WTC11 (cell line): ENCODE results near the gene ZSCAN10. TPM values are rescaled to one million over a fixed set of nuclear protein-coding genes. Genes with fewer than 3 reads are reported as not detected.
A peak's percentile ranks its signal among the peaks of the same experiment; 100 is the strongest.

ENCODE experiments used
- ATAC-seq: fragments of 200-7000 bp; cut with Tn5 transposase; 2 replicates; pipeline ENCODE4 v1.10.0; 2021; ENCODE audit warnings: mild to moderate bottlenecking, moderate library complexity
- Bru-seq: library from RNA; stranded (reverse); fragments of 400-500 nt; gene quantifications from one replicate; lab custom pipeline; 2021; lab: Mats Ljungman, UMichigan
- CTCF ChIA-PET: fragments of 300-600 bp; sonication (Branson Sonifier 250); formaldehyde crosslinking; loops from one replicate; lab custom pipeline; 2021; ENCODE audit warnings: antibody characterized with exemption; lab: Charles Lee
- POLR2A ChIA-PET: fragments of 350-600 bp; sonication (Branson Sonifier 250); formaldehyde crosslinking; loops from one replicate; lab custom pipeline; 2021; ENCODE audit warnings: antibody characterized with exemption; lab: Charles Lee
- DNase-seq: peaks from one replicate; pipeline ENCODE4 v3.0.0; 2021; ENCODE audit warnings: low spot score
- H3K27ac Mint-ChIP-seq: 2 replicates; pipeline ENCODE4 v1.8.0; 2021; ENCODE audit warnings: mixed read lengths
- H3K27me3 Mint-ChIP-seq: 2 replicates; pipeline ENCODE4 v1.8.0; 2021; ENCODE audit warnings: low read depth, mild to moderate bottlenecking, moderate library complexity, mixed read lengths
- H3K36me3 Mint-ChIP-seq: 2 replicates; pipeline ENCODE4 v1.8.0; 2021; ENCODE audit warnings: mixed read lengths
- H3K4me1 Mint-ChIP-seq: 2 replicates; pipeline ENCODE4 v1.8.0; 2022; ENCODE audit warnings: mixed read lengths
- H3K4me3 Mint-ChIP-seq: 2 replicates; pipeline ENCODE4 v1.8.0; 2021; ENCODE audit warnings: mild to moderate bottlenecking, moderate library complexity, mixed read lengths
- H3K9me3 Mint-ChIP-seq: 2 replicates; pipeline ENCODE4 v1.8.0; 2021; ENCODE audit warnings: mixed read lengths
- EMX1 ChIP-seq: fragments of 250-450 bp; sonication (Bioruptor Pico); IDR thresholded peaks from 2 replicates; pipeline ENCODE4 v1.8.0; 2021; ENCODE audit warnings: mild to moderate bottlenecking
- ETV6 ChIP-seq: sonication (generic); formaldehyde crosslinking; IDR thresholded peaks from 2 replicates; pipeline ENCODE4 v1.8.1; 2022; ENCODE audit warnings: mild to moderate bottlenecking, missing genetic modification reagents
- GTF2I ChIP-seq: fragments of 250-450 bp; sonication (Bioruptor Pico); conservative IDR thresholded peaks from 2 replicates; pipeline ENCODE4 v1.4.0; 2021; ENCODE audit warnings: mild to moderate bottlenecking
- JAZF1 ChIP-seq: fragments of 250-450 bp; sonication (Bioruptor Pico); IDR thresholded peaks from 2 replicates; pipeline ENCODE4 v1.9.0; 2021; ENCODE audit warnings: moderate library complexity, mild to moderate bottlenecking, inconsistent platforms
- JUN ChIP-seq: sonication (generic); formaldehyde crosslinking; IDR thresholded peaks from 2 replicates; pipeline ENCODE4 v1.8.0; 2023; ENCODE audit warnings: mild to moderate bottlenecking, missing genetic modification reagents
- KAT7 ChIP-seq: sonication (generic); formaldehyde crosslinking; IDR thresholded peaks from 2 replicates; pipeline ENCODE4 v1.8.1; 2023; ENCODE audit warnings: missing genetic modification reagents, mild to moderate bottlenecking, borderline replicate concordance
- NFATC4 ChIP-seq: fragments of 250-450 bp; sonication (Bioruptor Pico); IDR thresholded peaks from 2 replicates; pipeline ENCODE4 v1.9.0; 2021; ENCODE audit warnings: mild to moderate bottlenecking
- NFE2L1 ChIP-seq: sonication (generic); formaldehyde crosslinking; IDR thresholded peaks from 2 replicates; pipeline ENCODE4 v1.8.1; 2023; ENCODE audit warnings: missing genetic modification reagents
- NR3C1 ChIP-seq: sonication (generic); formaldehyde crosslinking; conservative IDR thresholded peaks from 2 replicates; pipeline ENCODE4 v1.8.1; 2023; ENCODE audit warnings: low read depth, mild to moderate bottlenecking, missing genetic modification reagents
- PRRX2 ChIP-seq: fragments of 250-450 bp; sonication (Bioruptor Pico); IDR thresholded peaks from 2 replicates; pipeline ENCODE4 v1.8.0; 2021; ENCODE audit warnings: mild to moderate bottlenecking
- SMAD3 ChIP-seq: sonication (generic); formaldehyde crosslinking; IDR thresholded peaks from 2 replicates; pipeline ENCODE4 v1.8.0; 2022; ENCODE audit warnings: missing genetic modification reagents, mild to moderate bottlenecking, borderline replicate concordance
- SP1 ChIP-seq: sonication (generic); formaldehyde crosslinking; conservative IDR thresholded peaks from 2 replicates; pipeline ENCODE4 v1.8.1; 2022; ENCODE audit warnings: missing genetic modification reagents
- ZNF232 ChIP-seq: sonication (generic); formaldehyde crosslinking; IDR thresholded peaks from 2 replicates; pipeline ENCODE4 v1.8.0; 2022; ENCODE audit warnings: mild to moderate bottlenecking, missing genetic modification reagents
- ZNF423 ChIP-seq: fragments of 250-450 bp; sonication (Bioruptor Pico); IDR thresholded peaks from 2 replicates; pipeline ENCODE4 v2.1.2; 2022; ENCODE audit warnings: mild to moderate bottlenecking, moderate library complexity
- long read RNA-seq, 3 experiments: library from RNA in 1 of 3; library from capped mRNA in 1 of 3; library from polyadenylated mRNA in 1 of 3; unstranded in 2 of 3; stranded (forward) in 1 of 3; transcript quantifications; one replicate each; pipeline ENCODE4 v2.0.0, GENCODE V29; 2021
- total RNA-seq: library from RNA; stranded (reverse); gene quantifications from 3 replicates; pipeline ENCODE4 v1.2.3, GENCODE V29; 2021
- TF ChIP-seq, protein P1 (sequence below): fragments of 250-450 bp; sonication (Bioruptor Pico); conservative IDR thresholded peaks from 2 replicates; pipeline ENCODE4 v1.9.0; 2021; ENCODE audit warnings: mild to moderate bottlenecking
- TF ChIP-seq, protein P2 (sequence below): sonication (generic); formaldehyde crosslinking; IDR thresholded peaks from 2 replicates; pipeline ENCODE4 v1.8.1; 2023; ENCODE audit warnings: mild to moderate bottlenecking, missing genetic modification reagents, moderate library complexity
- TF ChIP-seq, protein P3 (sequence below): sonication (generic); formaldehyde crosslinking; IDR thresholded peaks from 2 replicates; pipeline ENCODE4 v1.8.1; 2023; ENCODE audit warnings: mild to moderate bottlenecking, missing genetic modification reagents
- TF ChIP-seq, protein P4 (sequence below): sonication (generic); formaldehyde crosslinking; IDR thresholded peaks from 2 replicates; pipeline ENCODE4 v1.8.0; 2022; ENCODE audit warnings: mild to moderate bottlenecking, missing genetic modification reagents
- TF ChIP-seq, protein P5 (sequence below): sonication (generic); formaldehyde crosslinking; IDR thresholded peaks from 2 replicates; pipeline ENCODE4 v1.8.1; 2022; ENCODE audit warnings: mild to moderate bottlenecking, missing genetic modification reagents, moderate library complexity, borderline replicate concordance
- TF ChIP-seq, protein P6 (sequence below): fragments of 250-450 bp; sonication (Bioruptor Pico); IDR thresholded peaks from 2 replicates; pipeline ENCODE4 v1.9.0; 2021; ENCODE audit warnings: mild to moderate bottlenecking

ZSCAN10 gene
- total RNA-seq (263 to 286 TPM (median 271 TPM) in 3 replicates), Bru-seq, nascent RNA (percentile 94 among the genes with signal in this experiment)
- long read RNA-seq, experiment 1, transcript ZSCAN10-209 (6 exons, 2,739 nt), result major isoform, 175 of 522 reads
- long read RNA-seq, experiment 1, transcript ZSCAN10-204 (4 exons, 575 nt), result minor isoform, 14 of 522 reads
- long read RNA-seq, experiment 1, transcript ZSCAN10-202 (5 exons, 2,350 nt), result minor isoform, 63 of 522 reads
- long read RNA-seq, experiment 1, transcript ZSCAN10-201 (5 exons, 2,463 nt), result minor isoform, 32 of 522 reads
- long read RNA-seq, experiment 1, partial matches to known transcripts, result 58 of 522 reads
- long read RNA-seq, experiment 1, other reads (novel, unspliced or antisense), result 166 of 522 reads
- long read RNA-seq, experiment 2, transcript ZSCAN10-203 (4 exons, 1,726 nt), result minor isoform, 10 of 291 reads
- long read RNA-seq, experiment 2, transcript ZSCAN10-201 (5 exons, 2,463 nt), result minor isoform, 20 of 291 reads
- long read RNA-seq, experiment 2, transcript ZSCAN10-202 (5 exons, 2,350 nt), result minor isoform, 42 of 291 reads
- long read RNA-seq, experiment 2, transcript ZSCAN10-209 (6 exons, 2,739 nt), result major isoform, 57 of 291 reads
- long read RNA-seq, experiment 2, partial matches to known transcripts, result 28 of 291 reads
- long read RNA-seq, experiment 2, other reads (novel, unspliced or antisense), result 120 of 291 reads
- long read RNA-seq, experiment 3, partial matches to known transcripts, result 0 of 4 reads
- long read RNA-seq, experiment 3, other reads (novel, unspliced or antisense), result 2 of 4 reads

DNA sequence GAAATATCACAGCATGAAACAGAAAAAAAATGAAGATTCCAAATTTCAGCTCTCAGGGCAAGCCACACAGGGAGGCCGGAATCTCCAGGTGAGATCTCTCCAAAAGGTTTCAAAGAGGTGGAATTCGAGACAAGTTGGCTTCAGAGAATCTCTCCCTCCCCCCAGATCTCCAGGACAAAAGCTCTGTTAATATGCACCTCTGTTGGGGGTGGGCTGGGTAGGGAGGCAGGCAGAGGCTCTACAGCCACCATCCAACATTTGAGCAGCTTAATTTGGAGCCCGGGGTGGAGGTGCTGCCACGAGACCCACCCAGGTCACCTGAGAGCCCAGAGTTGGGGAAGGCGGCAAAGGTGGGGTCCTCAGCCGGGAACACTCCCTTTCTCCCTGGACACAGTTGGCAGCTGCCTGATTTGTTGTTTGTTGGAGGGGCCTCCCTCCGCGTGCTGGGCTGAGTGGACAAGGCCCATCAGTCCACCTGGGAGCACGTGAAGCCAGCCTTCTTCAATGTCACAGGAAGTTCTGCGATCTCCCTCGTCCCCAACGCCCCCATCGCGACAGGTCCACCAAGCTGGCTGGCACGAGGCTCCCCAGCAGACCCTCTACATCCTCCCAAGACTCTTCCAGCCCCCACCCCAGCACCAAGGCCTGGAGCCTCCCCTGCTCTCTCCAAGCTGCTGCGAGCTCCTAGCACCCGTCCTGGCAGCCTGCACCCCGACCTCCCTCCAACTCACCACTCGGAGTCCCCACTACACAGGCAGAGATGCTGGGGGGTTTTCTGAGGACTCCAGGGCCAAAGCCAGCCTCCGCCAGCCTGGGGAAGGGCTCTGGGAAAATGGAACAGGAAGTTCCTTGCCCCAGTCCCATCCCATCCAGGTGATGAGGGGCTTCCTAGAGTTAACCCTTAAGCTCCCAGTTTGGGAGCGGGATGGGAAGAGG lies at the start of gene ZSCAN10:
Gene ZSCAN10, minus strand, starts transcription at position 836 of the 936 bp plus-strand sequence. CDS start 6,357 bp downstream, outside the sequence.
- DNase-seq (peak; percentile 75), ATAC-seq (peak; percentile 33)
- Mint-ChIP-seq H3K9me3 (no peaks in the 10 kb centered on the region), H3K27ac (peak within 1 kb of the TSS; percentile 99), H3K36me3 (peaks cover 19% of the 10 kb centered on the region), H3K4me1 (peaks cover 65% of the 10 kb centered on the region), H3K27me3 (no peaks in the 10 kb centered on the region), H3K4me3 (peak within 1 kb of the TSS; percentile 93)
- ChIA-PET CTCF (interaction anchor here (0.6 to 8.5 kb wide), 29 partner anchors 9 to 950 kb away, joined by 3 to 68 read pairs (median 4); partner anchors contain the start of genes CLDN6, KREMEN2, RAB26 and THOC6), POLR2A (interaction anchor here (0.6 to 3.4 kb wide), 34 partner anchors 8 to 1155 kb away, joined by 3 to 29 read pairs (median 5); partner anchors contain the start of genes CLDN9, CREBBP, HCFC1R1 and THOC6)
- TF ChIP-seq SP1 (CRISPR knock-in tag), result peak; percentile 73
- 0 out of 2 replicates have a peak, but pooled peaks have one; percentile 54 for TF ChIP-seq SMAD3 (CRISPR knock-in tag)
- TF ChIP-seq, protein P1, sequence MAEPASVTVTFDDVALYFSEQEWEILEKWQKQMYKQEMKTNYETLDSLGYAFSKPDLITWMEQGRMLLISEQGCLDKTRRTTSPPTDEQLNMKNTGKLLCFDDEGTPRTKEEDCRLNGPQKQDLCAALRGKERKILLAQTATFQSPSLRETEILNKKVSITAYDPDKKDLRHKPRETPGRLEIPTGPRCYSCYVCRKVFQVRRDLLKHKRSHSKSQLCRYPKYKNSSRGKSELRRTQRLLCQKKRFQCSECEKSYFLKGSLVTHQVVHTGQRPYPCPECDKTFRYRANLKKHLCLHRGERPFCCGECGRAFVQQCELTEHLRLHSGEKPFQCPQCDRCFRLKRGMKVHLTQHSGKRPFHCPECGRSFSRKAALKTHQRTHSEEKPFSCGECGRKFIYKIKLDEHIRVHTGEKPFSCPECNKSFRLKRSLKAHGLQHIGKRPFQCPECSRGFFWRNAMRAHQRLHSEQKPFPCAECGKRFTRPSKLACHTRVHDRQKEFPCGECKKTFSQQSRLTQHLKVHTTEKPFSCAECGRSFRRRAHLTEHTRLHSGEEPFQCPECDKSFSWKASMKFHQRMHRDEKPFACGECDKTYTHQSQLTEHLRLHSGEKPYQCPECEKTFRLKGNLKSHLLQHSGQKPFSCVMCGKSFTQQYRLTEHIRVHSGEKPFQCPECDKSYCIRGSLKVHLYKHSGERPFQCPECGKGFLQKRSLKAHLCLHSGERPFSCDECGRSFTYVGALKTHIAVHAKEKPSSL (CRISPR knock-in tag), result 0 out of 2 replicates have a peak, but pooled peaks have one; percentile 59
- TF ChIP-seq, protein P2, sequence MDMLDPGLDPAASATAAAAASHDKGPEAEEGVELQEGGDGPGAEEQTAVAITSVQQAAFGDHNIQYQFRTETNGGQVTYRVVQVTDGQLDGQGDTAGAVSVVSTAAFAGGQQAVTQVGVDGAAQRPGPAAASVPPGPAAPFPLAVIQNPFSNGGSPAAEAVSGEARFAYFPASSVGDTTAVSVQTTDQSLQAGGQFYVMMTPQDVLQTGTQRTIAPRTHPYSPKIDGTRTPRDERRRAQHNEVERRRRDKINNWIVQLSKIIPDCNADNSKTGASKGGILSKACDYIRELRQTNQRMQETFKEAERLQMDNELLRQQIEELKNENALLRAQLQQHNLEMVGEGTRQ (CRISPR knock-in tag), result 0 out of 2 replicates have a peak, but pooled peaks have one; percentile 29
- no peak for TF ChIP-seq EMX1 (CRISPR knock-in tag)
- TF ChIP-seq, protein P3, sequence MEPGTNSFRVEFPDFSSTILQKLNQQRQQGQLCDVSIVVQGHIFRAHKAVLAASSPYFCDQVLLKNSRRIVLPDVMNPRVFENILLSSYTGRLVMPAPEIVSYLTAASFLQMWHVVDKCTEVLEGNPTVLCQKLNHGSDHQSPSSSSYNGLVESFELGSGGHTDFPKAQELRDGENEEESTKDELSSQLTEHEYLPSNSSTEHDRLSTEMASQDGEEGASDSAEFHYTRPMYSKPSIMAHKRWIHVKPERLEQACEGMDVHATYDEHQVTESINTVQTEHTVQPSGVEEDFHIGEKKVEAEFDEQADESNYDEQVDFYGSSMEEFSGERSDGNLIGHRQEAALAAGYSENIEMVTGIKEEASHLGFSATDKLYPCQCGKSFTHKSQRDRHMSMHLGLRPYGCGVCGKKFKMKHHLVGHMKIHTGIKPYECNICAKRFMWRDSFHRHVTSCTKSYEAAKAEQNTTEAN, result 0 out of 2 replicates have a peak, but pooled peaks have one; percentile 18
- TF ChIP-seq, protein P4, sequence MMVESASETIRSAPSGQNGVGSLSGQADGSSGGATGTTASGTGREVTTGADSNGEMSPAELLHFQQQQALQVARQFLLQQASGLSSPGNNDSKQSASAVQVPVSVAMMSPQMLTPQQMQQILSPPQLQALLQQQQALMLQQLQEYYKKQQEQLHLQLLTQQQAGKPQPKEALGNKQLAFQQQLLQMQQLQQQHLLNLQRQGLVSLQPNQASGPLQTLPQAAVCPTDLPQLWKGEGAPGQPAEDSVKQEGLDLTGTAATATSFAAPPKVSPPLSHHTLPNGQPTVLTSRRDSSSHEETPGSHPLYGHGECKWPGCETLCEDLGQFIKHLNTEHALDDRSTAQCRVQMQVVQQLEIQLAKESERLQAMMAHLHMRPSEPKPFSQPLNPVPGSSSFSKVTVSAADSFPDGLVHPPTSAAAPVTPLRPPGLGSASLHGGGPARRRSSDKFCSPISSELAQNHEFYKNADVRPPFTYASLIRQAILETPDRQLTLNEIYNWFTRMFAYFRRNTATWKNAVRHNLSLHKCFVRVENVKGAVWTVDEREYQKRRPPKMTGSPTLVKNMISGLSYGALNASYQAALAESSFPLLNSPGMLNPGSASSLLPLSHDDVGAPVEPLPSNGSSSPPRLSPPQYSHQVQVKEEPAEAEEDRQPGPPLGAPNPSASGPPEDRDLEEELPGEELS (CRISPR knock-in tag), result peak; percentile 59; the same call in 1 of the 2 replicates
- TF ChIP-seq JAZF1 (CRISPR knock-in tag), result no peak
- 0 out of 2 replicates have a peak, but pooled peaks have one; percentile 26 for TF ChIP-seq ZNF232 (CRISPR knock-in tag)
- TF ChIP-seq ETV6 (CRISPR knock-in tag), result peak; percentile 75; the same call in 1 of the 2 replicates
- TF ChIP-seq NFATC4 (CRISPR knock-in tag), result 0 out of 2 replicates have a peak, but pooled peaks have one; percentile 7
- TF ChIP-seq, protein P5, sequence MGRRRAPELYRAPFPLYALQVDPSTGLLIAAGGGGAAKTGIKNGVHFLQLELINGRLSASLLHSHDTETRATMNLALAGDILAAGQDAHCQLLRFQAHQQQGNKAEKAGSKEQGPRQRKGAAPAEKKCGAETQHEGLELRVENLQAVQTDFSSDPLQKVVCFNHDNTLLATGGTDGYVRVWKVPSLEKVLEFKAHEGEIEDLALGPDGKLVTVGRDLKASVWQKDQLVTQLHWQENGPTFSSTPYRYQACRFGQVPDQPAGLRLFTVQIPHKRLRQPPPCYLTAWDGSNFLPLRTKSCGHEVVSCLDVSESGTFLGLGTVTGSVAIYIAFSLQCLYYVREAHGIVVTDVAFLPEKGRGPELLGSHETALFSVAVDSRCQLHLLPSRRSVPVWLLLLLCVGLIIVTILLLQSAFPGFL (CRISPR knock-in tag), result no peak
- 0 out of 2 replicates have a peak, but pooled peaks have one; percentile 74 for TF ChIP-seq KAT7 (CRISPR knock-in tag)
- TF ChIP-seq, protein P6, sequence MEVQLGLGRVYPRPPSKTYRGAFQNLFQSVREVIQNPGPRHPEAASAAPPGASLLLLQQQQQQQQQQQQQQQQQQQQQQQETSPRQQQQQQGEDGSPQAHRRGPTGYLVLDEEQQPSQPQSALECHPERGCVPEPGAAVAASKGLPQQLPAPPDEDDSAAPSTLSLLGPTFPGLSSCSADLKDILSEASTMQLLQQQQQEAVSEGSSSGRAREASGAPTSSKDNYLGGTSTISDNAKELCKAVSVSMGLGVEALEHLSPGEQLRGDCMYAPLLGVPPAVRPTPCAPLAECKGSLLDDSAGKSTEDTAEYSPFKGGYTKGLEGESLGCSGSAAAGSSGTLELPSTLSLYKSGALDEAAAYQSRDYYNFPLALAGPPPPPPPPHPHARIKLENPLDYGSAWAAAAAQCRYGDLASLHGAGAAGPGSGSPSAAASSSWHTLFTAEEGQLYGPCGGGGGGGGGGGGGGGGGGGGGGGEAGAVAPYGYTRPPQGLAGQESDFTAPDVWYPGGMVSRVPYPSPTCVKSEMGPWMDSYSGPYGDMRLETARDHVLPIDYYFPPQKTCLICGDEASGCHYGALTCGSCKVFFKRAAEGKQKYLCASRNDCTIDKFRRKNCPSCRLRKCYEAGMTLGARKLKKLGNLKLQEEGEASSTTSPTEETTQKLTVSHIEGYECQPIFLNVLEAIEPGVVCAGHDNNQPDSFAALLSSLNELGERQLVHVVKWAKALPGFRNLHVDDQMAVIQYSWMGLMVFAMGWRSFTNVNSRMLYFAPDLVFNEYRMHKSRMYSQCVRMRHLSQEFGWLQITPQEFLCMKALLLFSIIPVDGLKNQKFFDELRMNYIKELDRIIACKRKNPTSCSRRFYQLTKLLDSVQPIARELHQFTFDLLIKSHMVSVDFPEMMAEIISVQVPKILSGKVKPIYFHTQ (CRISPR knock-in tag), result peak; percentile 76; the same call in 1 of the 2 replicates
- 0 out of 2 replicates have a peak, but pooled peaks have one; percentile 4 for TF ChIP-seq NFE2L1 (CRISPR knock-in tag)
- peak; percentile 61 for TF ChIP-seq JUN (CRISPR knock-in tag)
- TF ChIP-seq PRRX2, result peak; percentile 59; the same call in 1 of the 2 replicates
- no peak for TF ChIP-seq GTF2I (CRISPR knock-in tag)
- TF ChIP-seq NR3C1 (CRISPR knock-in tag), result no peak; the same call in 1 of the 2 replicates
- TF ChIP-seq ZNF423 (CRISPR knock-in tag), result peak; percentile 46; the same call in 1 of the 2 replicates
